Measurements from ENCODE around the gene ISCA1.

ISCA1 gene

GRCh38 chr9:86248746-86249145 lies 33.6 kb downstream of the ISCA1 start:
- TF ChIP-seq, protein P1, sequence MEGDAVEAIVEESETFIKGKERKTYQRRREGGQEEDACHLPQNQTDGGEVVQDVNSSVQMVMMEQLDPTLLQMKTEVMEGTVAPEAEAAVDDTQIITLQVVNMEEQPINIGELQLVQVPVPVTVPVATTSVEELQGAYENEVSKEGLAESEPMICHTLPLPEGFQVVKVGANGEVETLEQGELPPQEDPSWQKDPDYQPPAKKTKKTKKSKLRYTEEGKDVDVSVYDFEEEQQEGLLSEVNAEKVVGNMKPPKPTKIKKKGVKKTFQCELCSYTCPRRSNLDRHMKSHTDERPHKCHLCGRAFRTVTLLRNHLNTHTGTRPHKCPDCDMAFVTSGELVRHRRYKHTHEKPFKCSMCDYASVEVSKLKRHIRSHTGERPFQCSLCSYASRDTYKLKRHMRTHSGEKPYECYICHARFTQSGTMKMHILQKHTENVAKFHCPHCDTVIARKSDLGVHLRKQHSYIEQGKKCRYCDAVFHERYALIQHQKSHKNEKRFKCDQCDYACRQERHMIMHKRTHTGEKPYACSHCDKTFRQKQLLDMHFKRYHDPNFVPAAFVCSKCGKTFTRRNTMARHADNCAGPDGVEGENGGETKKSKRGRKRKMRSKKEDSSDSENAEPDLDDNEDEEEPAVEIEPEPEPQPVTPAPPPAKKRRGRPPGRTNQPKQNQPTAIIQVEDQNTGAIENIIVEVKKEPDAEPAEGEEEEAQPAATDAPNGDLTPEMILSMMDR (IDR thresholded peaks at IDR 0.05; ENCODE audit: control insufficient read depth, insufficient read depth, low read depth, low read length, missing control alignments), result no peak
- DNase-seq (ENCODE audit: low read depth), result no peak
- no peak overlapping the region for H3K4me3 ChIP-seq (ENCODE audit: control insufficient read depth, low read depth, low read length)

- DNase-seq (ENCODE audit: low read depth), result no peak
- H3K4me3 ChIP-seq (ENCODE audit: control insufficient read depth, low read depth, low read length), result no peak overlapping the region
These were observed 35.6 kb downstream of the ISCA1 start for GRCh38 chr9:86246752-86247161.

GRCh38 chr9:86242071-86242470 lies 40.3 kb downstream of the ISCA1 start:
- DNase-seq (ENCODE audit: low read depth), result no peak
- TF ChIP-seq, protein P1 (IDR thresholded peaks at IDR 0.05; ENCODE audit: control insufficient read depth, insufficient read depth, low read depth, low read length, missing control alignments), result no peak
- no peak overlapping the region for H3K4me3 ChIP-seq (ENCODE audit: control insufficient read depth, low read depth, low read length)

More at GRCh38 chr9:86246752-86247161, 35.6 kb downstream of the ISCA1 start:
- TF ChIP-seq, protein P1 (IDR thresholded peaks at IDR 0.05; ENCODE audit: control insufficient read depth, insufficient read depth, low read depth, low read length, missing control alignments), result no peak

DNA sequence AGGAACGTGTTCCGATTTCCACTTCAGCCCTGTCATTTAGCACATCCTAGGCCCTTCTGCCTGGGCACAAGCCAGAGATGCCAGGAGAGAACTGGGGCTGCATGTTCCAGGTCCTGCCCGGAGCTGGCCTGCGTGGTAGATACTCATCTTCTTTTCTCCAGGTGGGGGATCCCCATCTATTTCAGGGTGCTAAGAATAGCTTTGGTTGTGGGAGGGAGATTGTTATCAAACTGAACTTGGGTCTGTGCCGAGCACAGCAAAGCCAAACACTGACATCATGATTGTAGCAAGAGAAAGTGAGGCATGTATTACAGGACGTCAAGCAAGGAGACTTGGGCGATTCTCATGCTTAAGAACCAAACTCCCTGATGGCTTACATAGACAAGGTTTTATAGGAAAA lies 41.1 kb downstream of the ISCA1 start:
- no peak for DNase-seq (ENCODE audit: low read depth)
- TF ChIP-seq, protein P1 (IDR thresholded peaks at IDR 0.05; ENCODE audit: control insufficient read depth, insufficient read depth, low read depth, low read length, missing control alignments), result no peak
- no peak overlapping the region for H3K4me3 ChIP-seq (ENCODE audit: control insufficient read depth, low read depth, low read length)

DNA sequence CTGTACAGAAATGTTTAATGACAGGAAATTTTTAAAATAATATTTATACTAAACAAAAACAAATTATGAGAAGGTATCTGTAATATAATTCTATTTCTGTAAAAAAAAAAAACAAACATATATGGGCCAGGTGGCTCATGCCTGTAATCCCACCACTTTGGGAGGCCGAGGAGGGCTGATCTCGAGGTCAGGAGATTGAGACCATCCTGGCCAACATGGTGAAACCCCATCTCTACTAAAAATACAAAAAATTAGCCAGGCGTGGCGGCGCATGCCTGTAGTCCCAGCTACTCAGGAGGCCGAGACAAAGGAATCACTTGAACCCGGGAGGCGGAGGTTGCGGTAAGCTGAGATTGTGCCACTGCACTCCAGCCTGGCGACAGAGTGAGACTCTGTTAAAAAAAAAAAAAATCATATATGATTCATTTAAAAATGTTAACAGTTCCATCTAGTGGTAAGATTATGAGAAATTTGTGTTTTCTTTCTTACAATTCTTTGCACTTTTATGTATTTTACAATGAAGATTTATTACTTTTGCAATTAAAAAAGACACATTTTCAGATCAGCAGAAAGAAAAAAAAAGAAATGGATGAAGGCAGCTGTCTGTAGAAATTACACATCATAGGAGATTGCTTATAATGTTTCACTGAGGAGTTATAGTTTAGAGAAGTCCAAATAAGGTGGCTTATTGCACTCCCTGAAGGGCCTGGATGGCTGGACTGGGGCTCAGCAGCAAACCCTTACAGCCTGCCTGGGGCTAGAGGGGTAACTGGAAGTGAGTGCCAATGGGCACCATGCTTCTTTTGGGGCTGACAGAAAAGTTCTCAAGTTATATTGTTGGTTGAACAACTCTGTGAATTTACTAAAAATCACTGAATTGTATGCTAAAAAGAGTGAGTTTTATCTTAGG lies 43.2 kb downstream of the ISCA1 start:
- H3K4me3 ChIP-seq (ENCODE audit: control insufficient read depth, low read depth, low read length), result no peak overlapping the region
- TF ChIP-seq, protein P1 (IDR thresholded peaks at IDR 0.05; ENCODE audit: control insufficient read depth, insufficient read depth, low read depth, low read length, missing control alignments), result peak; percentile 1
- DNase-seq (ENCODE audit: low read depth), result peak; percentile 1

DNA sequence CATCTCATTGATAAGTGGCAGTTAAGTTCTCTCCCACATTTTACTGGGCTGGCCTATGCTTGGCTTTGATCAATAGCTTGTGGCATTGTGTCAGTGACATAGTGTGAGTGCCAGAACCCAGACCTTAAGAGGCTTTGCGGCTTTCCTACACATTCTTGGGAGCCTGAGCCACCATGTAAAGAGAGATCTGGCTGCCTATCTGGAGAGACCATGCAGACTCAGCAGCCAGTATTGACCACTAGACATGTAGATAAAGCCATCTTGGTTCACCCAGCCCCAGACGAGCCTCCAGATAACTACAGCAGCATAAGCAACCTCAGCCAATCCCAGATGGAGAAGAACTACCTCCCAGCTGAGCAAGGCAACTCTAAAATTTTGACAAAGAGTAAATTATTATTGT lies 51.5 kb downstream of the ISCA1 start:
- TF ChIP-seq, protein P1 (IDR thresholded peaks at IDR 0.05; ENCODE audit: control insufficient read depth, insufficient read depth, low read depth, low read length, missing control alignments), result no peak
- no peak for DNase-seq (ENCODE audit: low read depth)
- no peak overlapping the region for H3K4me3 ChIP-seq (ENCODE audit: control insufficient read depth, low read depth, low read length)
